Right atrium auricular region (tissue), 2 donors: ENCODE results near the gene PWP2. TPM values are rescaled to one million over a fixed set of nuclear protein-coding genes. Genes with fewer than 3 reads are reported as not detected.
"Not testable (repeated sequence)": the region's sequence is repeated elsewhere in the genome, so short reads cannot be mapped to it uniquely, and the experiment has no call there.

ENCODE experiments used
- DNase-seq: peaks from one replicate; pipeline ENCODE4 v3.0.0-alpha.2; 2019; ENCODE audit warnings: low spot score
- H3K27ac ChIP-seq, 2 donors: fragments of 200-600 bp; sonication (generic); 1 replicate in 1 of 2; 2 replicates in 1 of 2; pipeline ENCODE4 v1.5.1; 2016 to 2019
- H3K27me3 ChIP-seq, 2 donors: fragments of 200-600 bp; sonication (generic); one replicate each; pipeline versions ENCODE4 v1.5.1 to v1.6.0; 2017 to 2019
- H3K36me3 ChIP-seq: fragments of 200-600 bp; sonication (generic); one replicate; pipeline ENCODE4 v1.5.1; 2016
- H3K4me1 ChIP-seq, 2 donors: fragments of 200-600 bp; sonication (generic); one replicate each; pipeline versions ENCODE4 v1.5.1 to v1.6.0; 2017 to 2019
- H3K4me3 ChIP-seq, 2 donors: fragments of 200-600 bp; sonication (generic); 1 replicate in 1 of 2; 2 replicates in 1 of 2; pipeline ENCODE4 v1.5.1; 2017 to 2019; ENCODE audit warnings: mild to moderate bottlenecking in 1 of 2, moderate library complexity in 1 of 2
- H3K9me3 ChIP-seq, 2 donors: fragments of 200-600 bp; sonication (generic); one replicate each; pipeline ENCODE4 v1.5.1; 2019
- total RNA-seq, 2 donors: library from RNA; depleted of rRNA; stranded (reverse); fragments of >200 nt; gene quantifications; one replicate each; pipeline ENCODE4 v1.1.0, GENCODE V29; 2016

PWP2 gene
- total RNA-seq, 2 donors from 2014 or later, result 3.1 to 10.4 TPM

- H3K9me3 ChIP-seq, H3K27me3 ChIP-seq, H3K27ac ChIP-seq, H3K36me3 ChIP-seq, H3K4me1 ChIP-seq, H3K4me3 ChIP-seq: not testable (repeated sequence)
- DNase-seq, result peak; percentile 51
These were observed 46.7 kb downstream of the PWP2 start for GRCh38 chr21:44153889-44154228.

- not testable (repeated sequence) for DNase-seq
These were observed 47.6 kb downstream of the PWP2 start for GRCh38 chr21:44154816-44155230.

GRCh38 chr21:44155231-44155993 is 48.2 kb downstream of the PWP2 start:
- not testable (repeated sequence) for H3K27me3 ChIP-seq

More at GRCh38 chr21:44154816-44155230, 47.6 kb downstream of the PWP2 start:
- H3K9me3 ChIP-seq, H3K27ac ChIP-seq, H3K4me1 ChIP-seq, H3K4me3 ChIP-seq, H3K27me3 ChIP-seq, H3K36me3 ChIP-seq: not testable (repeated sequence)

GRCh38 chr21:44155994-44156380 is 48.8 kb downstream of the PWP2 start:
- H3K27me3 ChIP-seq, H3K27ac ChIP-seq, H3K4me3 ChIP-seq, H3K36me3 ChIP-seq, H3K9me3 ChIP-seq, H3K4me1 ChIP-seq, DNase-seq: not testable (repeated sequence)

More at GRCh38 chr21:44155231-44155993, 48.2 kb downstream of the PWP2 start:
- H3K9me3 ChIP-seq, H3K36me3 ChIP-seq, DNase-seq, H3K4me3 ChIP-seq, H3K27ac ChIP-seq, H3K4me1 ChIP-seq: not testable (repeated sequence)

GRCh38 chr21:44157439-44158081 is 50.4 kb downstream of the PWP2 start:
- H3K27me3 ChIP-seq, H3K4me1 ChIP-seq, H3K36me3 ChIP-seq, H3K9me3 ChIP-seq, H3K27ac ChIP-seq, H3K4me3 ChIP-seq, DNase-seq: not testable (repeated sequence)

GRCh38 chr21:44158082-44158468 is 50.9 kb downstream of the PWP2 start:
- not testable (repeated sequence) for H3K27ac ChIP-seq, H3K27me3 ChIP-seq, H3K9me3 ChIP-seq, H3K36me3 ChIP-seq, H3K4me1 ChIP-seq, H3K4me3 ChIP-seq, DNase-seq

GRCh38 chr21:44159349-44160297 is 52.4 kb downstream of the PWP2 start:
- not testable (repeated sequence) for H3K4me1 ChIP-seq, H3K9me3 ChIP-seq, H3K4me3 ChIP-seq, H3K27me3 ChIP-seq, DNase-seq, H3K27ac ChIP-seq, H3K36me3 ChIP-seq

- H3K4me3 ChIP-seq, H3K27ac ChIP-seq, H3K4me1 ChIP-seq, H3K36me3 ChIP-seq, H3K27me3 ChIP-seq, H3K9me3 ChIP-seq, DNase-seq: not testable (repeated sequence)
These were observed 53.1 kb downstream of the PWP2 start for GRCh38 chr21:44160298-44160672.

- H3K4me3 ChIP-seq, DNase-seq, H3K27me3 ChIP-seq, H3K36me3 ChIP-seq, H3K9me3 ChIP-seq, H3K27ac ChIP-seq, H3K4me1 ChIP-seq: not testable (repeated sequence)
These were observed 53.6 kb downstream of the PWP2 start for GRCh38 chr21:44160821-44161220.

- not testable (repeated sequence) for H3K9me3 ChIP-seq, H3K4me1 ChIP-seq, DNase-seq, H3K27me3 ChIP-seq, H3K4me3 ChIP-seq, H3K27ac ChIP-seq, H3K36me3 ChIP-seq
These were observed 56.0 kb downstream of the PWP2 start for GRCh38 chr21:44163167-44163653.

- not testable (repeated sequence) for H3K4me1 ChIP-seq, DNase-seq, H3K36me3 ChIP-seq, H3K9me3 ChIP-seq, H3K27me3 ChIP-seq, H3K4me3 ChIP-seq, H3K27ac ChIP-seq
These were observed 58.7 kb downstream of the PWP2 start for GRCh38 chr21:44165933-44166332.

GRCh38 chr21:44167527-44167926 is 60.3 kb downstream of the PWP2 start:
- H3K27ac ChIP-seq, H3K4me1 ChIP-seq, H3K4me3 ChIP-seq, H3K36me3 ChIP-seq, H3K9me3 ChIP-seq, H3K27me3 ChIP-seq, DNase-seq: not testable (repeated sequence)

GRCh38 chr21:44170326-44170725 is 63.1 kb downstream of the PWP2 start:
- H3K36me3 ChIP-seq, H3K27me3 ChIP-seq, H3K4me1 ChIP-seq, H3K9me3 ChIP-seq, H3K4me3 ChIP-seq, H3K27ac ChIP-seq, DNase-seq: not testable (repeated sequence)

- not testable (repeated sequence) for DNase-seq, H3K36me3 ChIP-seq, H3K9me3 ChIP-seq, H3K27me3 ChIP-seq, H3K4me1 ChIP-seq, H3K4me3 ChIP-seq, H3K27ac ChIP-seq
These were observed 63.7 kb downstream of the PWP2 start for GRCh38 chr21:44170863-44171262.
